Dermis blood vessel endothelial cell (primary cell): ENCODE data around the gene KRTAP5-2. TPM values are rescaled to one million over a fixed set of nuclear protein-coding genes. Genes with fewer than 3 reads are reported as not detected.
A peak's percentile ranks its signal among the peaks of the same experiment; 100 is the strongest.
"Not testable (repeated sequence)": the region's sequence is repeated elsewhere in the genome, so short reads cannot be mapped to it uniquely, and the experiment has no call there.

ENCODE experiments used
- DNase-seq: peaks from one replicate; pipeline ENCODE4 v3.0.0; 2010
- total RNA-seq: library from RNA; depleted of rRNA; stranded (reverse); fragments of >200 nt; gene quantifications from 2 replicates; pipeline ENCODE4 v1.2.3, GENCODE V29; 2014

Gene KRTAP5-2, protein sequence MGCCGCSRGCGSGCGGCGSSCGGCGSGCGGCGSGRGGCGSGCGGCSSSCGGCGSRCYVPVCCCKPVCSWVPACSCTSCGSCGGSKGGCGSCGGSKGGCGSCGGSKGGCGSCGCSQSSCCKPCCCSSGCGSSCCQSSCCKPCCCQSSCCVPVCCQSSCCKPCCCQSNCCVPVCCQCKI
- not detected in 2 replicates for total RNA-seq

DNA sequence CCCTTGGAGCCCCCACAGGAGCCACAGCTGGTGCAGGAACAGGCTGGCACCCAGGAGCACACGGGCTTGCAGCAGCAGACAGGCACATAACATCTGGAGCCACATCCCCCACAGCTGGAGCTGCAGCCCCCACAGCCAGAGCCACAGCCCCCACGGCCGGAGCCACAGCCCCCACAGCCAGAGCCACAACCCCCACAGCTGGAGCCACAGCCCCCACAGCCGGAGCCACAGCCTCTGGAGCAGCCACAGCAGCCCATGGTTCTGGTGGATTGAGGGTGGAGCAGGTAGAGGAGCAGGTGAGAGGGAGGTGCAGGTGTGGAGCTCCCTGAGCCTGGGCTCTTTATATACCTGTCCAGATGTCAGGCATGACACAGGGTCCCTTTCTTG, at the start of gene KRTAP5-2:
KRTAP5-2 (minus strand) TSS at position 301 of the 387 bp plus-strand sequence; CDS start at position 257, 44 bp downstream.
- no peak for DNase-seq

DNA sequence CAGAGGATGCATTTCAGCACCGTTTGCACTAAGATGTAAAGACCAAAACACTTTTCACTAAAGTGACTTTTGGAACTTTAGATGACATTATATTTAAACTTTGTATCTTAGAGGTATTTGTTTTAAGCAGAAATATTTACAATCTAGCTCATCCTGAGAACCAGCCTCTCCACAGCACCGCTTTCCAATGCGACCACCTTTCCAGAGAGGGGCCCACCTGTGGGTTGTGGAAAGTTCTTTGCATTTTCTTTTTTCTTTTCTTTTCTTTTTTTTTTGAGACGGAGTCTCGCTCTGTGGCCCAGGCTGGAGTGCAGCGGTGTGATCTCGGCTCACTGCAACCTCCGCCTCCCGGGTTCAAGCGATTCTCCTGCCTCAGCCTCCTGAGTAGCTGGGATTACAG, 48.4 kb upstream of the KRTAP5-2 start:
- not testable (repeated sequence) for DNase-seq

DNA sequence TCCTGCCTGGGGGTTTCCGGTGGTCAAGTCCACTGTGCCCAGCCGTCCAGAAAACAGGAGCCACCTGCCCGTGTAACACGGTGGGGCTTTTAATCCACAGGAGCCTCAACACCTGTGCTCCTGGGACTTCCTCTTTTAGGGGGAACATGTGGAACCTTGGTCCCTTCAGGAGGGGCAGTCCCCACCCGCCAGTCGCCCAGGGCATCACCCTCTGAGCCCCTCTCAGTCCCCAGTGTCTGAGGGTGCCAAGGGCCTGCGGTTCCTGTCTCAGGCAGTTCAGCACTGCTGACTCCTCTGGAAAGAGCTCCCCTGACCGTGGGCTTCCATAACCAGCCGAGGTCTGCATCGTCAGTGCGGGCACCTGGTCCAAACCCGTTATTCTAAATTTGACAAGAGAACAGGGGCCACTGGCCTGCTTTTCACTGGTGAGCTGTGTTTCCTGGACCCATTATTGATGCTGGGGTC, 47.3 kb upstream of the KRTAP5-2 start:
- DNase-seq, result no peak

DNA sequence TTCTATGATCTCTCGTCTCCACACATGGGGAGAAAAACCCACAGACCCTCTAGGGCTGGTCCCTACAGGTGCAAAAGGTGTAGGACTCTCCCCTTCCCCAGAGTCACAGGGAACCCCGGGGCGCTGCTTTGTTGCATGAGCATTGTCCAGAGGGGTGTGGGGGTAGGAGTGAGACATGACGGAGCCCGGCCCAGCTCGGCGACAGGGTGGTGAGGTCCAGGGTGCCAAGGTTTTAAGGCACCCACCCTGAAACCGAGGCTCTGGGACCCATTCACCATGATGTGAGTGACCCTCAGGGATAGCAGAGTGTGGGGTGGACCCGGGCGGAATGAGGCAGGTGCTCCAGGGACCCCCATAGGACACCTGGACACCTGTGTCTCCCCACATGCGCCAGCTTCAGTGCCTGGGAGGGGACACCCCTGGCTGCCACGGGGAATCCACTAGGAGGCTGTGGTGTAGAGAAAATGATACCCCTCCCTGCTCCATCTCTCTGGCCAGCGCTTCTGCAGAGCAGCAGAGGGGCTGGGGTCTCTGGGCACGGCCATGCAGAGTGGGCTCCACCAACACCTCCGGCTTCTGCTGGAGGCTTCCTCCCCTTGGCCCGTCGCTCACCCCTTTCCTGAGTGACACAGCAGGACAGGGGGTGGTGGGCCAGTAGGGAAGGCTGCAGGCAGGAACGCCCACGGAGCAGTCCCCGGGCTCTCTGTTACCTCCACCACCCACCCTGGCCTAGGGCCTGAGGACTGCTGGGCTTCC, 46.7 kb upstream of the KRTAP5-2 start:
- no peak for DNase-seq

DNA sequence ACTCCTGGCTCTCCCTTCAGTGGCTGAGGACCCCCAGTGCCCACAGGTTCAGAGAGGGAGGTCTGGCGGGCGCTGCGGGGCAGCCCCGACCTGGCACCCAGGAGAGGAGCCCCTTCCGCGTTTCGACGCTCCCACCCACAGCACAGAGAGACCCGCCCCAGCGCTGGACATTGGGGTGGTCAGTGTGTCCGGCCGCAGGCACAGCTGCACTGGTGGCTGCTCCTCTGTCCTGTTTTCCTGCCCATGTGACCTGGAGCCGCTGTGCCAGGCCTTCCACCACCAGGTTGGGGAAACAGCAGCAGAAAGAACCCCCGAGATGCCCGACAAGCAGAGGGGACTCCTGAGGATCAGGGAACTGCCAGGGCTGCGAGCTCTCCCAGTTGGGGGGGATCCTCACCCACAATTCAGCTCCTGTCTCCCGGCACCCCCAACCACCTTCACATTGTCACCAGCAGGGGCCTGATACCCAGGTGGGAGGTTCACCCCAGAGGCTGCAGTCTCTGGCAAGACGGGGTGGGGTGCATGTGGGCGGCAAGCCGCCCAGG, 45.1 kb upstream of the KRTAP5-2 start:
- DNase-seq, result no peak

DNA sequence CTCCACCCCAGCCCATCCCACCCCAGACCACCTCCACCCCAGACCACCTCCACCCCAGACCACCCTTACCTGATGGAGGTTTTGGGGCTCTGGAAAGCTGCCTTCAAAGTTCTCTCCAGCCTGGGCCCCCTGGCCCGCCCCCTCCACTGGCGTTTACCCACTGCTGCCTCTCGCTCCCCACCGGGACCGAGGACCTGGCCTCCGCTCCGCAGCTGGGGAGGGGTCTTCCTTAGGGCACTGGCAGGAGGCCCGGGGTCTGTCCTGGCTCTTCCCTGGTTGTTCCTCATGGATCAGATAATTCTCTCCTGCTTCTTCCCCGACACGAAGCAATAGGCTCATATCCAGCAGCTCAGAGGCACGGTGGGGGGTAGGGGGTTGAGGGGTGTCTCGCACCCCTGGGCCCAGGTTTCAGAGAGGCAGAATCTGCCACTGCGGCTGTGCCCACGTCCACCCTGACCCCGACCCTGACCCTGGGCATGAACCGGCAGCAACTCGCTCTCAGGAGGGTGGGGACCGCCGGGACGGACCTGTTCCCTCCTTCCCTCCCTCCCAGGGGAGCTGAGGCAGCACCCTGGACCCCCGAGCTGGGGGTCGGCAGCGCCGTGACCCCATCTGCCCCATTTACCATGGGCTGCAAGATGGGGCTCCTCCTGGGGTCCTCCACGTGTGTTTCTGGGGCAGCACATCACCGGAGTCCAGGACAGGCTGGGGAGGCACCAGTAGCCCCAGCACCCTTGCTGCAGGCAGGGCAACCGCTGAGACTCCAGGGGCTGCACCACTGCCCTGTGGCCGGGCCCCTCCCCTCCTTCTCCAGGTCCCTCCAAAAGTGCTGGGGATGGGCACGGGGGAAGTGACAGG, 44.4 kb upstream of the KRTAP5-2 start:
- no peak for DNase-seq

DNA sequence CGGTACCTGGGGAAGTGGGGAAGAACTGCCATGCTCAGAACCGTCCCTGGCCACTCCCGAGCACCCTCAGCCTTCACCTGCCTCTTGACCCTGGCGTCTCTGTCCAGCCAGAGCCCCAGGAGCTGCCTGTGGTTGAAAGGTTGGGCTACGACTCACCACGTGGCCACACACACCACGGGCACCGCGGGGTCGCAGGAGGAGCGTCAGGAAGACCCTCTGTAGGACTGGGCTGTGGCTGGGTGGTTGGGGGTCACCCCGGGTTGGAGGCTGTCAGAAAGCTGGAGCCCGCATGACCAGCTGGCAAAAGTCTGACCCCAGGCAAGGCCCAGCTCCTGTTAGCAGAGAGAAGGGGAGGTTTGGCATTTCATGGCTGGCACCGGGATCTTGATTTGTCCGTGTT, 43.0 kb upstream of the KRTAP5-2 start:
- no peak for DNase-seq

DNA sequence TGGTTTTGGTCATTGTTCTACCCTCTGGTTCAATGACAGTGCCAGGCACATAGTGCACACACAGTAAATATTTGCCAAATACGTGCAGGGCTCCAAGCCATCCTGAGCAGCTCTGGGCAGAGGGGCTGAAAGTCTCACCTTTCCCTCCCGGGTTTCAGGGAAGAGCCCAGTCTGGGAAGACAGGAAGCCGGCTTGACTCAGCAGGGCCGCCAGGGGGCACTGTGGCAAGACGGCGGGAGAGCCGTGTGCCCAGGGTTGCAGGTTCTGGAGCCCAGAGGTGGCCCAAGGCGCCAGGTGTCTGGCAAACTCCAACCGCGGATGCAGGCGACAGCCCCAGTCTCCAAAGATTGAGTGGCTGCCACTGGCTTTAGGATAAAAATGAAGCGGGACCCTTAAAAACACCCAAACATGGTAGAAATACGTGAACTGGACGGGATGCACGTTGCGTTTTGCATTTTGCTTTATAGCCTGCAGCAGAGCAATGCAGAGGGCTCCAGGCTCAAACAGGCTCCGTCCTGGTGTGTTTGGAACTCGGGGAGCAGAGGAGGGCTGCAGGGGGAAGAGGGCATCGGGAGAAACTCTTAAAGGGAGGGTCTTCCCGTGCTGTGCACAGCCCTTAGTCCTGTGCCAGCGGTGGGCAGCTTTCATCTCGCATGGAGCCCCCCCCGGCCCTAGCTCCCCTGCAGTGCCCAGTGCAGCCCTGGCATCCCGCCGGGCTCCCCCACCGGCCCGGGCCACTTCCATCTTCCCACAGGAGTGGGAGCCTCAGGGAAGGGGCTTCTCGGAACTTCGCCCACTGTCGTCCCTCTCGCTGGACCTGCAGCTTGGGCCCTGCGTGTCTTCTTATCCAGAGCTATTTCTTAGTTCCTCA, 42.2 kb upstream of the KRTAP5-2 start:
- peak; percentile 47 for DNase-seq

DNA sequence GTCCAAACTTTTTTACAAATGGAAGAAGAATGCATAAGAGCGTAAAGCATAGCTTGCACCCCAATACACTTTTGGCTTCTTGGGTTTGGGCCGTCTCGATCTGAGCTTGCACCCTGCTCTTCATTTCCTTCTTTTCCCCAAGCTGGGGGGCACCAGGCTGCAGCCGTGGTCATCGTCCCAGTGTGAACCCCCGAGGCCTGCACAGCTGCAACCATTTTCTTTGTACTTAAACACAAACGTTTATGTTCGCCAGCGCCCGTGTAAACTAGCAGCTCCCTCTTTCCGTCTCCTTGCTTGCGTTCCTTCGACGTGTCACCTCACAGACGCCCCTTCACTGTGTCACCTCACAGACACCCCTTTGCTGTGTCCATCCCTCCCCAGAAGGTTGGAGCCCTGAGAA, 41.6 kb upstream of the KRTAP5-2 start:
- DNase-seq, result no peak

DNA sequence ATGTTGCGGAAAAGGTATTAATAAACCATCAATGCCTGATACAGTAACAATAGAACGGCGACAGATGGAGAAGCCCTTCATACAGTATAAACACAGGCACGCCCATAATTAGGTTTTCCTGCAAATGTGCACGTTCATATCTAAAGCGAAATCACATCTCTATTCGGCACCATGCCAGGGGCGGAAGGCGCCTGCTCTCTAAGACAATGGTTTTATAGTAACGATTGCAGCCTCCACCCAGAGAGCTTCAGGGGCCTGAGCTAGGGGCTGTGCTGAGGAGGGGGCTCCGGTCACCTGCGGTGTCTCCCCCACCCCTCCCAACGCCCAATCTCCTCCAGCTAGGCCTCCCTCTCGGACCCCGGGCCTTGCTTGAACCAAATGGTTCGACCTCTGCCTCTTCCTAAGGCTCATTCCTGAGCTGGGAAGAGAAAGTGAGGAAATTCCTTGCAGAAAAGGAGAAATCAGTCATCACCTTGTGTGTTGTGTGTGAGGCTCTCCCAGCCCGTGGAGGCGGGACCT, 41.1 kb upstream of the KRTAP5-2 start:
- peak; percentile 85 for DNase-seq

DNA sequence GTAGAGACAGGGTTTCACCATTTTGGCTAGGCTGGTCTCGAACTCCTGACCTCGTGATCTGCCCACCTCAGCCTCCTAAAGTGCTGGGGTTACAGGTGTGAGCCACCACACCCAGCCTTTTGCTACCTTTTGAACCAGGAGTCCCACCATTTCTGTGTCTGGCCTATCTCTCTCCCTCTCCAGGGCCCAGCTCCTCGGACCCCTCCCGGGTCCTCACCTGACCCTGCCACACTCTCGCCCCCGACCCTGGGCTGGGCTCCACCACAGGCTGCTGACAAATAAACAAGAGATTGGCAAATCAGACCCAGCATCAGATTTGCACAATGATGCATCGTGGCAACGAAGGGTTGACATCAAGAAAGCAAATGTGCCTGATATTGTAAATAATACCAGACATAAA, 40.2 kb upstream of the KRTAP5-2 start:
- no peak for DNase-seq

DNA sequence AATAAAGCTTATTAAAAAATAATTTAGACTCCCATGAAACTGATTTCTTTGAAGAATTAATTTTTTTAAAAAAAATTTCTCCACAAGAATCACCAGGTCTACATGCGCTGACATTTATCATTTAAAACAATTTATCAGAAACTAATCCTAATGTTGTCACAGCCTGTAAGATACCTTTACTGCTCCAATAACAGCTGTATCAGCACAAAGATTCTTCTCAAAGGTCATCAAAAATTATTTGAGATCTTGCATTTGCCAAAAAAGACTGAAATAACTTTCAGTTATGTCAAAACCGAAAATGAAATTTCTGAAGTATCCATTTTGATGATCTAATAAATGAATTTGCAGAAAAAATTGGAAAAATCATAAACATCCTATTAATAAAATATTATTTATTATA, 39.5 kb upstream of the KRTAP5-2 start:
- no peak for DNase-seq

DNA sequence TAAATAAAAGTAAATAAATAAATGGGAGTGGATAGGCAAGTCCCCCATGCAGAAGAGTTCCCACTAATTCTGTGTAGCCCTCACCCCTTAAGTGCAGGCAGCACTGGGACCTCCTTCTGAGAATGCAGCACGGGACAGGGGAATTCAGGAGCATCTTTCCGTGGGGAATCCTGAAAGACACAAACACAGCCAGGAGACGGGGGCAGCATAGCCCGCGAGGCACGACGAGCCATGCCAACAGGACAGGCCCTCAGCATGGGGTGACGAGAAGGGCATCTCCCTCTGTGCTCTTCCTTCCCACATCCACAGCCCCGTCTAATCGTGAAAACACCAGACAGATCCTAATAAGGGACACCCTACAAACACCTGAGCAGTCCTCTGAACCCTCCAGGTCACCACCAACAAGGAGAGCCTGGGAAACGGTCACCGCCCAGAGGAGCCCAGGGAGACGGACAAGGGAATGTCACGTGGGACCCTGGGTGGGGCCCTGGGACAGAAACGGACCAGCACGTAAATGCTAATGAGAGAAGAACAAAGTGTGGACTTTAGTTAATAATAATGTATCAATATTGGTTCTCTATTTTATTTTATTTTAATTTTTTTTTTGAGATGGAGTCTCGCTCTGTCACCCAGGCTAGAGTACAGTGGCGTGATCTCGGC, 38.3 kb upstream of the KRTAP5-2 start:
- no peak for DNase-seq

DNA sequence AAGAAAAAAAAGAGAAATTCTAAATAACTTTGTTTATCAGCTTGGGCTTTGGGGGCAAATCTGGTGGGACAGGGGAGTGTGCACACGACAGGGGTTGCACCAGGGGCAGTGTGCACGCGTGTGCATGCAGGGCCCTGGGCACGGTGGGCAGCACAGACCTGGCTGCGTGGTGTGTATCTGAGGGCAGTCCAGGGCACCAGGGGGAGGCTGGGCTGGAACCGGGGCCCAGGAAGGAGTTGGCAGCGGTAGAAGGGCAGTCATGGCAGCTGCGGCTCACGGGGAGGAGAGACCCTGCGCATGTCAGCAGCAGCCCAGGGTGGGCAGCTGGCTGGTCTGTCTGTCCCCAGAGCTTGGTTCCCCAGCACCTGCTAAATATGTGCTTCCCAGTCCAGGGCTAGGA, 35.8 kb upstream of the KRTAP5-2 start:
- no peak for DNase-seq

DNA sequence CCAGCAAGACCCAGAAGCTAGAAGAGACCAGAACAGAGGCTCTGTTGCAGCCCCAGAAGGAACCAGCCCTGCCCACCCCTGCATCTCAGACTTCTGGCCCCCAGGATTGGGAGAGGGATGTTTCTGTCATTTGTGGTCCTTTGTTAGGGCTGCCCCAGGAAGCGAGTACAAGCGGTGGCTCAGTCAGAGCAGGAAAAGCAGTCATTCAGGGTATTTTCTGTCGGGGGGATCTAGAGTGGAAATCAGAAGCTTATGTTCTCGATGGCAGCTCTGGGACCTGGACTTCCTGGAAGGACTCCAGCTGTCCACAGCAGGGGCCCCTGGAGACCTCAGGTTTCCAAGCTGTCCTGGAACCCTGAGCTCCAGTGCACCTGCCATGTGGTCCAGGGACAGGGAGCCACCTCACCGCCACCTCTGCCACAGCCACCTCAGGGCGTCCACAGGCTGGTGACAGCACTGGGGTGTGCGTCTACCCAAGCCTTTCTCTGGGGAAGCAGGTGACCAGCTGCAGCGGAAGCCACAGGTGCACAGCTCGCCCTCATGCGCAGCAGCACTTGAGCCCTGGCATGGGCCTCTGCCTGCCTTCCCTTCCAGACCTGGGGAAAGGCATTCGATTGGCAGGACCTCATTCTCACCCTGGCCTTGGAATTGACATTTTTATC, 34.1 kb upstream of the KRTAP5-2 start:
- no peak for DNase-seq

DNA sequence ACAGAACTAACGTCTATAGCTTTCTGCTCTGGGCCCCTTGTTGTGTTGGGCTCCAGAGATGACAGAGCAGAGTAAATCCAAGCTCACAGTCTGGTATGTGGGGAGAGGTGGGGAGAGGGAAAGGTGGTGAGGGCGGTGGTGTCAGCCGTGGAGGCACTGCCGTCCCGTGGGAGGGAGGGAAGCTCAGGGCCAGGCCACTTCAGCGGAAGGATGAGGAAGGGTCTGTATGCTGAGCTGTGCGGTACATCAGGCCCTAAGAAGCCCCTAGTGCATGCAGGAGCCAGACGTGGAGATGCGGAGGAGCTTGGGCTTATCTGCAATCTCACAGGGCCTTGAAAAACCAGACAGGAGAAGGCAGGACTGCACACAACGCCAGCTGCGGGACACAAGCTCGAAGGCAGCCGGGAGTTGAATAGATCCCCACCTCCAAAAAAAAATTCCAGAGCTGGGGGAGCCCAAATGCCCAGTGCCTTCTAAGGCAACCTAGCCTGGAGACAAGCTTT, 33.0 kb upstream of the KRTAP5-2 start:
- no peak for DNase-seq

DNA sequence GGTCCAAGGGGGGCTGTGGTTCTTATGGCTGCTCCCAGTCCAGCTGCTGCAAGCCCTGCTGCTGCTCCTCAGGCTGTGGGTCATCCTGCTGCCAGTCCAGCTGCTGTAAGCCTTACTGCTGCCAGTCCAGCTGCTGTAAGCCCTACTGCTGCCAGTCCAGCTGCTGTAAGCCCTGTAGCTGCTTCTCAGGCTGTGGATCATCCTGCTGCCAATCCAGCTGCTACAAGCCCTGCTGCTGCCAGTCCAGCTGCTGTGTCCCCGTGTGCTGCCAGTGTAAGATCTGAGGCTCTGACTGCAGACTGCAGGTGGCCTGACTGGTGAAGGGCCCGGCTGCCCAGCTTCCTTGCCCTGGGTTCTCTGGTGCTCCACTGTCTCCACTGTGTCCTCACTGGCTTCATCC, 32.2 kb upstream of the KRTAP5-2 start:
- DNase-seq, result no peak

DNA sequence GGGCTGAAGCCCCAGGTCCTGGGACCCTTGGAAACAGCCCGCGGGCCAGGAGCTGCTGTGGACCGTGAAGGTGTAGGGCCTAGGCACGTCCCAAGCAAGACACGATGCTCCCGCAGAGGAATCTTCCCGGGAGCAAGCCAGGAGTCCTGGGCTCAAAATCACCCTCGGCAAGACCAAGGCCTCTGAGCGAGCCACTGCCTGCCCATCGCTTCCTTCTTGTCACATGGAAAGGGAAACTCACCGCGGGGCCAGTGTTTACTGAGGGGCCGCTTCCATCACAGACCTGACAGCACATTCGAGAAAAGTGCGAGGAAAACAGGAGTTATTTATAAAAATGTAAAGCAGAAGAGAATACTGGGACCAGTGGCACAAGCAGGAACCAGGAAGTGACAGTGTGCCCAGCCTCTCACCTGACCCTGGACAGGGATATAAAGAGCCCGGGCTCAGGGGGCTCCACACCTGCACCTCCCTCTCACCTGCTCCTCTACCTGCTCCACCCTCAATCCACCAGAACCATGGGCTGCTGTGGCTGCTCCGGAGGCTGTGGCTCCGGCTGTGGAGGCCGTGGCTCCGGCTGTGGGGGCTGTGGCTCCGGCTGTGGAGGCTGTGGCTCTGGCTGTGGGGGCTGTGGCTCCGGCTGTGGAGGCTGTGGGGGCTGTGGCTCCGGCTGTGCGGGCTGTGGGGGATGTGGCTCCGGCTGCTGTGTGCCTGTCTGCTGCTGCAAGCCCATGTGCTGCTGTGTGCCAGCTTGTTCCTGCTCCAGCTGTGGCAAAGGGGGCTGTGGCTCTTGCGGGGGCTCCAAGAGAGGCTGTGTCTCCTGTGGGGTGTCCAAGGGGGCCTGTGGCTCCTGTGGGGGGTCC, 31.5 kb upstream of the KRTAP5-2 start, which contains the start of gene KRTAP5-5:
KRTAP5-5 (plus strand) TSS at position 450 of the 860 bp plus-strand sequence; CDS start at position 516, 66 bp downstream.
- DNase-seq, result no peak
